Measurements from ENCODE around the gene SYTL4. TPM values are rescaled to one million over a fixed set of nuclear protein-coding genes. Genes with fewer than 3 reads are reported as not detected.
"Not testable (repeated sequence)": the region's sequence is repeated elsewhere in the genome, so short reads cannot be mapped to it uniquely, and the experiment has no call there.

SYTL4 gene
- total RNA-seq, 1 experiment from 2014 or later: 0.30 TPM

DNA sequence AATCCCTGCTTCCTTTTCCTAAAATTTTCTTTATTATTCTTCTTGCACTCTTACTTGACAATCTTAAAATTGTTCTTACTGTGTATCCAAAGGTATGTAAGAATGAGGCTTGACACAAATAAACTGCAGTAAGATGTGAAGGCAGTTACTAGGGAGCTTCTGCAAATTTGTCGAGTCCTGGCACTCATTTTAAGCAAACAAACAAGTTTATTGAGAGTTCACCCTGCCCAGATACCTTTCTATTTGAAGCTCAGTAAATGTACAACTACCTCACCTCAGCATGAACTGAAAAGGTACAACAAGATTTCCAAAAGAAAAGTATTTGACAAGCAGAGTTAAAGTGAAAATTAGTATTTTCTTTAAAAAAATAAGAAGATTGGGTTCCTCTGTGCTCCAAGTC, 13.3 kb upstream of the SYTL4 start:
- H3K36me3 ChIP-seq (ENCODE audit: insufficient read depth, low read length): no peaks in the 10 kb centered on the region
- no peak overlapping the region for H3K4me2 ChIP-seq (ENCODE audit: low read depth, low read length, poor library complexity, severe bottlenecking)
- H3K9me3 ChIP-seq (ENCODE audit: low read length): no peaks in the 10 kb centered on the region
- H2AFZ ChIP-seq (ENCODE audit: low read length): no peak overlapping the region
- no peaks in the 10 kb centered on the region for H3K4me1 ChIP-seq (ENCODE audit: low read length)
- H3K79me2 ChIP-seq (ENCODE audit: low read length): no peaks in the 10 kb centered on the region
- H3K27me3 ChIP-seq (ENCODE audit: low read length): no peaks in the 10 kb centered on the region
- H3K9me2 ChIP-seq (replicated peaks; ENCODE audit: insufficient read depth, low read length): no peaks in the 10 kb centered on the region
- no peak overlapping the region for H3K27ac ChIP-seq (ENCODE audit: low read length)
- H3K9ac ChIP-seq (ENCODE audit: low read length): no peak overlapping the region
- DNase-seq: no peak
- no peak overlapping the region for H3K4me3 ChIP-seq (ENCODE audit: low read length)
- no peaks in the 10 kb centered on the region for H4K20me1 ChIP-seq (ENCODE audit: insufficient read depth, low read depth, low read length)

- no peaks in the 10 kb centered on the region for H3K27me3 ChIP-seq (ENCODE audit: low read length)
- H3K4me1 ChIP-seq (ENCODE audit: low read length): no peaks in the 10 kb centered on the region
- H4K20me1 ChIP-seq (ENCODE audit: insufficient read depth, low read depth, low read length): no peaks in the 10 kb centered on the region
- no peaks in the 10 kb centered on the region for H3K36me3 ChIP-seq (ENCODE audit: insufficient read depth, low read length)
- no peak for DNase-seq
- no peaks in the 10 kb centered on the region for H3K9me2 ChIP-seq (replicated peaks; ENCODE audit: insufficient read depth, low read length)
- no peak overlapping the region for H3K4me2 ChIP-seq (ENCODE audit: low read depth, low read length, poor library complexity, severe bottlenecking)
- H3K9me3 ChIP-seq (ENCODE audit: low read length): no peaks in the 10 kb centered on the region
- no peaks in the 10 kb centered on the region for H3K79me2 ChIP-seq (ENCODE audit: low read length)
- no peak overlapping the region for H3K4me3 ChIP-seq (ENCODE audit: low read length)
- H3K27ac ChIP-seq (ENCODE audit: low read length): no peak overlapping the region
- no peak overlapping the region for H2AFZ ChIP-seq (ENCODE audit: low read length)
- no peak overlapping the region for H3K9ac ChIP-seq (ENCODE audit: low read length)
Measured at GRCh38 chrX:100743009-100743607, 11.2 kb upstream of the SYTL4 start.

- not testable (repeated sequence) for H3K27ac ChIP-seq (ENCODE audit: low read length); H3K36me3 ChIP-seq (ENCODE audit: insufficient read depth, low read length); H3K9ac ChIP-seq (ENCODE audit: low read length); H3K27me3 ChIP-seq (ENCODE audit: low read length); H4K20me1 ChIP-seq (ENCODE audit: insufficient read depth, low read depth, low read length); H3K4me1 ChIP-seq (ENCODE audit: low read length); H3K4me2 ChIP-seq (ENCODE audit: low read depth, low read length, poor library complexity, severe bottlenecking); H3K79me2 ChIP-seq (ENCODE audit: low read length); H3K4me3 ChIP-seq (ENCODE audit: low read length); DNase-seq; H2AFZ ChIP-seq (ENCODE audit: low read length); H3K9me2 ChIP-seq (replicated peaks; ENCODE audit: insufficient read depth, low read length); H3K9me3 ChIP-seq (ENCODE audit: low read length)
Measured at GRCh38 chrX:100724006-100724405, 7.9 kb downstream of the SYTL4 start.

- no peak overlapping the region for H3K4me2 ChIP-seq (ENCODE audit: low read depth, low read length, poor library complexity, severe bottlenecking)
- H3K27me3 ChIP-seq (ENCODE audit: low read length): no peaks in the 10 kb centered on the region
- no peaks in the 10 kb centered on the region for H3K79me2 ChIP-seq (ENCODE audit: low read length)
- DNase-seq: no peak
- H3K27ac ChIP-seq (ENCODE audit: low read length): no peak overlapping the region
- H3K4me3 ChIP-seq (ENCODE audit: low read length): no peak overlapping the region
- H3K9me2 ChIP-seq (replicated peaks; ENCODE audit: insufficient read depth, low read length): no peaks in the 10 kb centered on the region
- no peaks in the 10 kb centered on the region for H3K9me3 ChIP-seq (ENCODE audit: low read length)
- no peaks in the 10 kb centered on the region for H3K36me3 ChIP-seq (ENCODE audit: insufficient read depth, low read length)
- no peaks in the 10 kb centered on the region for H3K4me1 ChIP-seq (ENCODE audit: low read length)
- H2AFZ ChIP-seq (ENCODE audit: low read length): no peak overlapping the region
- H4K20me1 ChIP-seq (ENCODE audit: insufficient read depth, low read depth, low read length): no peaks in the 10 kb centered on the region
- no peak overlapping the region for H3K9ac ChIP-seq (ENCODE audit: low read length)
Measured at GRCh38 chrX:100721328-100721727, 10.6 kb downstream of the SYTL4 start.

GRCh38 chrX:100720301-100720700, 11.6 kb downstream of the SYTL4 start:
- Histone ChIP-seq H3K4me2 (ENCODE audit: low read depth, low read length, poor library complexity, severe bottlenecking) (no peak overlapping the region), H3K4me1 (ENCODE audit: low read length) (no peaks in the 10 kb centered on the region), H3K9ac (ENCODE audit: low read length) (no peak overlapping the region), H4K20me1 (ENCODE audit: insufficient read depth, low read depth, low read length) (no peaks in the 10 kb centered on the region), H3K27ac (ENCODE audit: low read length) (no peak overlapping the region), H3K27me3 (ENCODE audit: low read length) (no peaks in the 10 kb centered on the region), H3K36me3 (ENCODE audit: insufficient read depth, low read length) (no peaks in the 10 kb centered on the region), H3K9me3 (ENCODE audit: low read length) (no peaks in the 10 kb centered on the region), H2AFZ (ENCODE audit: low read length) (no peak overlapping the region), H3K79me2 (ENCODE audit: low read length) (no peaks in the 10 kb centered on the region), H3K9me2 (replicated peaks; ENCODE audit: insufficient read depth, low read length) (no peaks in the 10 kb centered on the region), H3K4me3 (ENCODE audit: low read length) (no peak overlapping the region)
- no peak for DNase-seq

DNA sequence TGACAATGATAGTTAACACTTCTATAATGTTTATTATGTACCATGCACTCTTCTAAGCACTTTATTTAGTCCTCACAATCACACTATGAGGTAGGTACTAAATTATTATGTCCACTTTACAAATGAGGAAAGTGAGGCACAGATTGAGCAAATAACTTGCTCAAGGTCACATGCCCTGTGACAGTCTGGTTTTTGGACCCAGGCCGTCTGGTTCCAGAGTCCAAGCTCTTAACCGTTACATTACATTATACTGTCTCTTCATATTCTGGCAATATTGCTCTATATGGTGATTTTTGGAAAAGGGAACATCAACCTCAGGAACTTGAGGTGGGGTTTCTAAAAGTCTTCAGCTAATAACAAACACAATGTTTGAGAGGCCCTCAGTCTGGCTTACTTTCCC, 12.8 kb downstream of the SYTL4 start:
- no peak overlapping the region for H3K4me3 ChIP-seq (ENCODE audit: low read length)
- H3K4me2 ChIP-seq (ENCODE audit: low read depth, low read length, poor library complexity, severe bottlenecking): no peak overlapping the region
- no peaks in the 10 kb centered on the region for H3K79me2 ChIP-seq (ENCODE audit: low read length)
- no peaks in the 10 kb centered on the region for H3K36me3 ChIP-seq (ENCODE audit: insufficient read depth, low read length)
- no peaks in the 10 kb centered on the region for H4K20me1 ChIP-seq (ENCODE audit: insufficient read depth, low read depth, low read length)
- no peak overlapping the region for H2AFZ ChIP-seq (ENCODE audit: low read length)
- no peak for DNase-seq
- no peak overlapping the region for H3K9ac ChIP-seq (ENCODE audit: low read length)
- no peaks in the 10 kb centered on the region for H3K9me3 ChIP-seq (ENCODE audit: low read length)
- H3K9me2 ChIP-seq (replicated peaks; ENCODE audit: insufficient read depth, low read length): no peaks in the 10 kb centered on the region
- H3K27ac ChIP-seq (ENCODE audit: low read length): no peak overlapping the region
- no peaks in the 10 kb centered on the region for H3K27me3 ChIP-seq (ENCODE audit: low read length)
- no peaks in the 10 kb centered on the region for H3K4me1 ChIP-seq (ENCODE audit: low read length)

- no peaks in the 10 kb centered on the region for H3K9me3 ChIP-seq (ENCODE audit: low read length)
- H3K36me3 ChIP-seq (ENCODE audit: insufficient read depth, low read length): no peaks in the 10 kb centered on the region
- H3K9me2 ChIP-seq (replicated peaks; ENCODE audit: insufficient read depth, low read length): no peaks in the 10 kb centered on the region
- H4K20me1 ChIP-seq (ENCODE audit: insufficient read depth, low read depth, low read length): no peaks in the 10 kb centered on the region
- no peak overlapping the region for H2AFZ ChIP-seq (ENCODE audit: low read length)
- H3K27me3 ChIP-seq (ENCODE audit: low read length): no peaks in the 10 kb centered on the region
- H3K27ac ChIP-seq (ENCODE audit: low read length): no peak overlapping the region
- H3K4me3 ChIP-seq (ENCODE audit: low read length): no peak overlapping the region
- H3K4me2 ChIP-seq (ENCODE audit: low read depth, low read length, poor library complexity, severe bottlenecking): no peak overlapping the region
- DNase-seq: no peak
- no peaks in the 10 kb centered on the region for H3K79me2 ChIP-seq (ENCODE audit: low read length)
- no peak overlapping the region for H3K9ac ChIP-seq (ENCODE audit: low read length)
- H3K4me1 ChIP-seq (ENCODE audit: low read length): no peaks in the 10 kb centered on the region
Measured at GRCh38 chrX:100717363-100717762, 14.6 kb downstream of the SYTL4 start.

DNA sequence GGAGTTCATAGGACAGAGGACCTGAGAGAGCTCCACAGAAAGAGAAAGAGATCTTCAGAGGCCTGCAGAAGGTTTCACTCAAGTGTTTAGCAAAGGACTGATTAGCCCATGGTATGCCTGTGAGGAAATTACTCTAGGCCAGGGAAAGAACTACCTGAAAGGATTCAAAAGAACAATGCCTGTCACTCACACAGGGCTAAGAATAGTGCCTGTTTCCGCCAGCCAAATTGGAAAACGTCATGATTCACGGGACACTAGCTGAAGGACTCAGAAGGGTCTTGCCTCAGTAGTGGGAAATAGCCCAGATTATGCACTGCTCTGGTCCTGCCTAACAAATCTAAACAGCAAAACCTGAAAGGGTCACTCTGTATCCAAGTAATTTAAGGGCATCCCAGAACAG, 21.1 kb downstream of the SYTL4 start:
- H3K79me2 ChIP-seq (ENCODE audit: low read length): no peaks in the 10 kb centered on the region
- no peaks in the 10 kb centered on the region for H3K27me3 ChIP-seq (ENCODE audit: low read length)
- H3K36me3 ChIP-seq (ENCODE audit: insufficient read depth, low read length): no peaks in the 10 kb centered on the region
- no peak overlapping the region for H2AFZ ChIP-seq (ENCODE audit: low read length)
- H3K4me3 ChIP-seq (ENCODE audit: low read length): no peak overlapping the region
- H3K27ac ChIP-seq (ENCODE audit: low read length): no peak overlapping the region
- no peaks in the 10 kb centered on the region for H3K9me3 ChIP-seq (ENCODE audit: low read length)
- H3K9ac ChIP-seq (ENCODE audit: low read length): no peak overlapping the region
- no peaks in the 10 kb centered on the region for H4K20me1 ChIP-seq (ENCODE audit: insufficient read depth, low read depth, low read length)
- no peaks in the 10 kb centered on the region for H3K4me1 ChIP-seq (ENCODE audit: low read length)
- H3K4me2 ChIP-seq (ENCODE audit: low read depth, low read length, poor library complexity, severe bottlenecking): no peak overlapping the region
- DNase-seq: no peak
- H3K9me2 ChIP-seq (replicated peaks; ENCODE audit: insufficient read depth, low read length): no peaks in the 10 kb centered on the region

All from Karpas-422 (cell line).